Fibroblast of mammary gland (primary cell): Measurements from ENCODE around the gene CASD1.

Experiments used
- DNase-seq: peaks from one replicate; pipeline ENCODE4 v3.0.0-alpha.2; 2010; ENCODE audit warnings: low read depth
- H3K4me3 ChIP-seq: 2 replicates; pipeline ENCODE4 v1.5.1; 2011; ENCODE audit warnings: low read depth, mild to moderate bottlenecking, low read length, moderate library complexity; ENCODE audit not compliant: control insufficient read depth
- TF ChIP-seq, protein P1 (sequence below): conservative IDR thresholded peaks from 2 replicates; pipeline ENCODE4 v1.5.1; 2011; ENCODE audit warnings: low read depth, low read length, inconsistent platforms; ENCODE audit not compliant: control insufficient read depth, insufficient read depth

Gene CASD1

DNA sequence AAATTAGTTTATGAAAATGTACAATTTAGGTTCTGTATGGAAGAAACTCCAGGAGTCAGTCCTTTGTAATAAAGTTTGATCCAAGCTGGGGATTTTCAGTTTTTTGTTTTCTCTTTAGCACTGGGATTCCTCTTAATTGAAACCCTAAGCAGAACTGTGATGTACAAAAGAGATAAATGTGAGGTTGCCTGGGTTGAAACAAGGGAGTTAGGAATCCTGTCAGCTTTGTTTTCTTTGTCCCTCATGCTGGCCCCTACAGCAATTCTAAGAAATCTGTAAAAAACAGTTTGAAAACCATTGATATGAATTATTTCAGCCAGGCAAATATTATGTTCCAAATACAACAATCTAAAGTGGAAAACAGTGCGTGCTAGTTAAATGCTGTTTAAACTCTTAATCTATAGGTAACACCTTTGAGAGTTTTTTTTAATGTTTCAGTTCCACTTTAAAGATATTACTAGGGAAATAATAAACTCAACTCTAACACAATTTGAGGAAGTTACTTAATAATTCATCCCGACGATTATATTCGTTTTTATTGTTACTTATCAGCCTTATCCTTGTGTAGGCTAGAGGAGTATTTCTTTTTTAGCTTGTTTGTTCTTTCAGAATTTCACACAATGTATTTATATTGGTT is 81.0 kb downstream of the CASD1 start:
- no peak for DNase-seq
- TF ChIP-seq, protein P1, sequence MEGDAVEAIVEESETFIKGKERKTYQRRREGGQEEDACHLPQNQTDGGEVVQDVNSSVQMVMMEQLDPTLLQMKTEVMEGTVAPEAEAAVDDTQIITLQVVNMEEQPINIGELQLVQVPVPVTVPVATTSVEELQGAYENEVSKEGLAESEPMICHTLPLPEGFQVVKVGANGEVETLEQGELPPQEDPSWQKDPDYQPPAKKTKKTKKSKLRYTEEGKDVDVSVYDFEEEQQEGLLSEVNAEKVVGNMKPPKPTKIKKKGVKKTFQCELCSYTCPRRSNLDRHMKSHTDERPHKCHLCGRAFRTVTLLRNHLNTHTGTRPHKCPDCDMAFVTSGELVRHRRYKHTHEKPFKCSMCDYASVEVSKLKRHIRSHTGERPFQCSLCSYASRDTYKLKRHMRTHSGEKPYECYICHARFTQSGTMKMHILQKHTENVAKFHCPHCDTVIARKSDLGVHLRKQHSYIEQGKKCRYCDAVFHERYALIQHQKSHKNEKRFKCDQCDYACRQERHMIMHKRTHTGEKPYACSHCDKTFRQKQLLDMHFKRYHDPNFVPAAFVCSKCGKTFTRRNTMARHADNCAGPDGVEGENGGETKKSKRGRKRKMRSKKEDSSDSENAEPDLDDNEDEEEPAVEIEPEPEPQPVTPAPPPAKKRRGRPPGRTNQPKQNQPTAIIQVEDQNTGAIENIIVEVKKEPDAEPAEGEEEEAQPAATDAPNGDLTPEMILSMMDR, result no peak
- no peak overlapping the region for H3K4me3 ChIP-seq

DNA sequence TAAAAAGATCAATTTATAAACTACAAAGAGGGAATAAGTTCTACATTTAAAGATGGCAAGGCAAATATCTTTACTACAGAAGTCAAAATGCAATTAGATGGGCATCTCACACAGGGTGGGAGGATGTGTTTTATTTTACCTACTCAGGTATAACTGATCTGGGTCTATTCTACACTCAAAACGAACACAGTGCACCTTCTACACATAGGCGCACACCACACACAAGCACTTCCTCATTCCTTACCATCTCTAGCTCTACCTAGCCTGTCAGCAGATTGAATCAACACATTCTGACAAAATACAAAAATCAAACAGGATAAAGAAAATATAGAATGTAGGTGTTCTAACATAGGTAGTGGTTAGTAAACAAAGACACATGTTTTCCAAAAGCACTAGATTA is 81.6 kb downstream of the CASD1 start:
- no peak for DNase-seq
- H3K4me3 ChIP-seq, result no peak overlapping the region
- TF ChIP-seq, protein P1, result no peak

DNA sequence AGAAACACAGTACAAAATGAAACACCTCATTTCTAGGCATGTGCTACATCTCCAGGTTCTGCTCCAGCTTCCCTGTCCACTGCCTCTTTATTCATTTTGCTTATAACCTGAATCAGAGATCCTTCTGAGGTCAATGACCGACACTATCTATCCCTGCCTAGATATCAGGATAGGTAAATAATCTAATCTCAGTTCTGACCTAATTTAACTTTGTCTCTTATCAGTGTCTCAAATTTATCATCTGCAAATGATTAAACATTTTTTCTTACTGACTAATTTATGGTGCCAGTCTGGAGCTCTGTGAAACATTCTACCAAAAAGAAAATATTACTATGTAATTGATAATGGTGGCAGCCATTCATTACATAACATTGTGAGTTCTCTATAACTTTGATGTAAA is 85.3 kb downstream of the CASD1 start:
- TF ChIP-seq, protein P1, result no peak
- no peak overlapping the region for H3K4me3 ChIP-seq
- DNase-seq, result no peak

DNA sequence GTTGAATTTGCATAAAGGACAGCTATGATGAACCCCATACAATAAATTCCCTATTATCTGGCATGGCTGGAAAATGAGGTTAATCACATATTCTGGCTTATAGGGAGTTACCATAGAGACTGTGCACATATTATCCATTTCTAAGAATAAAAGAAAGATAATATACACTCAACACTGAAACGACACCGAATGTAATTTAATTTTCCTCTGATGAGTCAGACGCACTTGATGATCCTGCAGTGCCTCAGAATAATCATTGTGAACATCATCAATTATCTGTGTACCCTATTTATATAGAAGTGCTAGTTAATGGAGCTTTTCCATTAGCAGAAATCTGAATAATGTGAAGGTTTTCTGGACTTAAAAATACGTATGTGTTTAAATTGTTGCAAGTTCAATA is 86.1 kb downstream of the CASD1 start:
- no peak overlapping the region for H3K4me3 ChIP-seq
- DNase-seq, result no peak
- TF ChIP-seq, protein P1, result no peak

DNA sequence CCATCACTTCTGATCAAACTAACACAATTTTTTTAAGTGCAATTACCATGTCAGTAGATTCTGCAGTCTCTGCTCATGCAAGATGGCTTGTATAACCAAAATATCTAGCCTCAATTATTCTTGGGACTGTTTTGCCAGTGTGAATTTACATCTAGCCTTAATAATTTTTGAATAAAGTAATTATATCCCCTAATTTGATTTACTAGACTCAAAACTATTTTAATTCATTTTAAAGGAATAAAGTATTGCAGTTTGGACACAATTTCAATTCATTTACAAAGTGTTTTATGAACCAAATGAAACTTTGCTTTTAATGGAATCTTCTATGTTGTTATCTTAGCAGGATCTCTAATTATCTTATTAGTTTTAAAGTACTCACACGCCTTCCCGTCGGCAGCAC is 90.7 kb downstream of the CASD1 start:
- TF ChIP-seq, protein P1, result no peak
- H3K4me3 ChIP-seq, result no peak overlapping the region

DNA sequence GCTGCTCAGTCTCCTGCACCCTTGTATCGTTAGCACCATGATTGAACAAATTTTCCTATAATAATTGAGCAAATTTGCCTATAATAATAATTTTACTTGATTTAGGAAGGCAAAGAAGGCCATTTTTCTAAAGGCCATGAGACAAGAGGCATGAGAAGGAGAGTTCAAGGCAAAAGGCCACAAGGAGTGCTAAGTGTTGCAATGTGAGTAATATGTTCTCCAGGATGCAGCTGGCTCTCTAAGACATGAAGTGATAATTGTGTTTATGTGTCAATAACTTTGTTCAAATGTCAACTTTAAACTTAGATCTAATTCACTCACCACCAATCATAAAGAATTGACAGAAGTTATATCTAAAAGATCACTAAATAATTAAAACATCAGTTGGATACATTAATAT is 92.6 kb downstream of the CASD1 start:
- DNase-seq, result peak; percentile 10
- TF ChIP-seq, protein P1, result no peak
- no peak overlapping the region for H3K4me3 ChIP-seq

More for the DNA sequence above, 90.7 kb downstream of the CASD1 start:
- no peak for DNase-seq

DNA sequence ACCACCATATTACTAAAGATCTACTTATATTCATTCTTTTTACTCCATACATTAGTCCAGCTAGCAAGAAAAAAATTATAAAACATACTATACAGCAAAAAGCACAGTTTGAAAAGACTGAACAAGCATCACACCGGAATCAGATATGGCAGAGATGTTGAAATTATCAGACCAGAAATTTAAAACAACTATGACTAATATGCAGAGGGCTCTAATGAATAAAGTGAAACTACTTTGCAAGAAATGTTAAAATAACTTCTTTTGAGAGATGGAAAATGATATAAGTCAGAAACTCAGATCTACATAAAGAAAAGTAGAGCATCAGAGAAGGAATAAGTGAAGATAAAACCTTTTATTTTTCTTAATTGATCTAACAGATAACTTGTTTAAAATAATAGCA is 95.4 kb downstream of the CASD1 start:
- TF ChIP-seq, protein P1, result no peak
- H3K4me3 ChIP-seq, result no peak overlapping the region
- peak; percentile 6 for DNase-seq
